Breast epithelium (tissue), 4 donors: Measurements from ENCODE around the gene DOCK3. TPM values are rescaled to one million over a fixed set of nuclear protein-coding genes. Genes with fewer than 3 reads are reported as not detected.

Source experiments
- DNase-seq, 2 donors: peaks; one replicate each; pipeline ENCODE4 v3.0.0-alpha.2; 2019; ENCODE audit warnings: low spot score in 2 of 2
- H3K27ac ChIP-seq, 2 donors: fragments of 200-600 bp; sonication (generic) in 1 of 2; one replicate each; pipeline ENCODE4 v1.5.1; 2016 to 2019; ENCODE audit warnings: mild to moderate bottlenecking in 1 of 2
- H3K27me3 ChIP-seq, 2 donors: fragments of 200-600 bp; sonication (generic) in 1 of 2; one replicate each; pipeline versions ENCODE4 v1.5.1 to v1.6.0; 2017 to 2019; ENCODE audit warnings: control low read depth in 1 of 2, mild to moderate bottlenecking in 1 of 2
- H3K36me3 ChIP-seq: fragments of 200-600 bp; one replicate; pipeline ENCODE4 v1.5.1; 2019
- H3K4me1 ChIP-seq, 2 donors: fragments of 200-600 bp; sonication (generic); one replicate each; pipeline ENCODE4 v1.5.1; 2016 to 2019; ENCODE audit warnings: control low read depth in 1 of 2
- H3K4me3 ChIP-seq, 3 donors: fragments of 200-600 bp; sonication (generic); 1 replicate in 2 of 3; 2 replicates in 1 of 3; pipeline ENCODE4 v1.5.1; 2016 to 2019; ENCODE audit warnings: mild to moderate bottlenecking in 3 of 3, moderate library complexity in 2 of 3
- H3K9me3 ChIP-seq, 2 donors: fragments of 200-600 bp; sonication (generic) in 1 of 2; one replicate each; pipeline ENCODE4 v1.5.1; 2016 to 2019; ENCODE audit warnings: control low read depth in 1 of 2
- POLR2A ChIP-seq: fragments of 450-650 bp; IDR thresholded peaks from one replicate; pipeline ENCODE4 v1.6.1; 2016; ENCODE audit warnings: antibody characterized with exemption, mild to moderate bottlenecking, moderate library complexity
- POLR2AphosphoS5 ChIP-seq, 3 donors: sonication (generic); formaldehyde crosslinking; IDR thresholded peaks; one replicate each; pipeline ENCODE4 v1.6.1; 2017; ENCODE audit warnings: antibody characterized with exemption in 3 of 3
- intact Hi-C: fragments of 100-400 bp; cut with DNase I; formaldehyde crosslinking; loops from one replicate; pipeline ENCODE4 v1.15.1; 2023; ENCODE audit warnings: low total_unique reads
- total RNA-seq, 3 donors: library from RNA; depleted of rRNA; stranded (reverse); fragments of >200 nt; gene quantifications; one replicate each; pipeline ENCODE4 v1.1.0, GENCODE V29; 2016
- TF ChIP-seq, protein P1 (sequence below), 3 donors: fragments of 450-650 bp; IDR thresholded peaks; one replicate each; pipeline ENCODE4 v1.5.1; 2016 to 2017; ENCODE audit warnings: antibody characterized with exemption in 3 of 3, mild to moderate bottlenecking in 3 of 3, moderate library complexity in 3 of 3

The DOCK3 gene
- total RNA-seq, 3 donors from 2014 or later: 0.64 to 0.73 (median 0.66) TPM

GRCh38 chr3:51355891-51356578, 681.3 kb downstream of the DOCK3 start:
- intact Hi-C loops: no loop called here
- Histone ChIP-seq H3K9me3 (no peaks in the 10 kb centered on the region), H3K4me1 (no peaks in the 10 kb centered on the region), H3K27me3 (no peaks in the 10 kb centered on the region), H3K4me3 (no peak overlapping the region), H3K27ac (no peak overlapping the region), H3K36me3 (no peaks in the 10 kb centered on the region)
- TF ChIP-seq POLR2AphosphoS5 (IDR thresholded peaks at IDR 0.05) (no peak), POLR2A (no peak)
- TF ChIP-seq, protein P1, sequence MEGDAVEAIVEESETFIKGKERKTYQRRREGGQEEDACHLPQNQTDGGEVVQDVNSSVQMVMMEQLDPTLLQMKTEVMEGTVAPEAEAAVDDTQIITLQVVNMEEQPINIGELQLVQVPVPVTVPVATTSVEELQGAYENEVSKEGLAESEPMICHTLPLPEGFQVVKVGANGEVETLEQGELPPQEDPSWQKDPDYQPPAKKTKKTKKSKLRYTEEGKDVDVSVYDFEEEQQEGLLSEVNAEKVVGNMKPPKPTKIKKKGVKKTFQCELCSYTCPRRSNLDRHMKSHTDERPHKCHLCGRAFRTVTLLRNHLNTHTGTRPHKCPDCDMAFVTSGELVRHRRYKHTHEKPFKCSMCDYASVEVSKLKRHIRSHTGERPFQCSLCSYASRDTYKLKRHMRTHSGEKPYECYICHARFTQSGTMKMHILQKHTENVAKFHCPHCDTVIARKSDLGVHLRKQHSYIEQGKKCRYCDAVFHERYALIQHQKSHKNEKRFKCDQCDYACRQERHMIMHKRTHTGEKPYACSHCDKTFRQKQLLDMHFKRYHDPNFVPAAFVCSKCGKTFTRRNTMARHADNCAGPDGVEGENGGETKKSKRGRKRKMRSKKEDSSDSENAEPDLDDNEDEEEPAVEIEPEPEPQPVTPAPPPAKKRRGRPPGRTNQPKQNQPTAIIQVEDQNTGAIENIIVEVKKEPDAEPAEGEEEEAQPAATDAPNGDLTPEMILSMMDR (IDR thresholded peaks at IDR 0.05): no peak
- no peak for DNase-seq

GRCh38 chr3:51357856-51358255, 683.1 kb downstream of the DOCK3 start:
- no peaks in the 10 kb centered on the region for H3K9me3 ChIP-seq
- intact Hi-C loops: no loop called here
- no peak for DNase-seq
- H3K27ac ChIP-seq: no peak overlapping the region
- H3K27me3 ChIP-seq: no peaks in the 10 kb centered on the region
- no peaks in the 10 kb centered on the region for H3K4me1 ChIP-seq
- TF ChIP-seq POLR2AphosphoS5 (IDR thresholded peaks at IDR 0.05): no peak
- no peak for TF ChIP-seq POLR2A
- TF ChIP-seq, protein P1 (IDR thresholded peaks at IDR 0.05): no peak
- no peak overlapping the region for H3K4me3 ChIP-seq
- H3K36me3 ChIP-seq: no peaks in the 10 kb centered on the region

DNA sequence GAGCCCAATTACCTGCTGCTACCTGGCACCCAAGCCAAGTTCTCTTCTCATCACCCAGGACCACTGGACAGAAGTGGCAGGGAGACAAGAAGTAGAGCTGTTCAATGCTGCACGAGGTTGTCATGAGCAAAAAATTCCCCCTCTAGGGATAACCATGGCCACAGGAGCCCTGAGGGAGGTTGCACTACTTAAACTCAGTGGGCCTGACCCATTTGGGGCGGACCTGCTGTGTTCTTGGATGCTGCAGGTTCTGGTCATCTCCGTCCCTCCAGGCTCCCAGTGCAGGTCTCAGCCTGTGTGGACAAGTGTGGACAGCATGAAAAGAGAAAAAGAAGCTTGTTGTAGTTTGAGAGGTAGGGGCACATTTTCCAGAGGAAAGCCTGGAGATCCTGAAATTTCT, 684.3 kb downstream of the DOCK3 start:
- no peaks in the 10 kb centered on the region for H3K27me3 ChIP-seq
- H3K9me3 ChIP-seq: no peaks in the 10 kb centered on the region
- no peak for DNase-seq
- H3K27ac ChIP-seq: no peak overlapping the region
- H3K36me3 ChIP-seq: no peaks in the 10 kb centered on the region
- H3K4me3 ChIP-seq: no peak overlapping the region
- intact Hi-C loops: no loop called here
- no peaks in the 10 kb centered on the region for H3K4me1 ChIP-seq
- TF ChIP-seq, protein P1 (IDR thresholded peaks at IDR 0.05): no peak
- TF ChIP-seq POLR2A (no peak), POLR2AphosphoS5 (IDR thresholded peaks at IDR 0.05) (no peak)

GRCh38 chr3:51360806-51361205, 686.1 kb downstream of the DOCK3 start:
- no peak overlapping the region for H3K27ac ChIP-seq
- no peaks in the 10 kb centered on the region for H3K9me3 ChIP-seq
- no peak for DNase-seq
- no peaks in the 10 kb centered on the region for H3K4me1 ChIP-seq
- TF ChIP-seq POLR2AphosphoS5 (IDR thresholded peaks at IDR 0.05) (no peak), POLR2A (no peak)
- TF ChIP-seq, protein P1 (IDR thresholded peaks at IDR 0.05): no peak
- H3K27me3 ChIP-seq: no peaks in the 10 kb centered on the region
- no peaks in the 10 kb centered on the region for H3K36me3 ChIP-seq
- intact Hi-C loops: no loop called here
- H3K4me3 ChIP-seq: no peak overlapping the region

DNA sequence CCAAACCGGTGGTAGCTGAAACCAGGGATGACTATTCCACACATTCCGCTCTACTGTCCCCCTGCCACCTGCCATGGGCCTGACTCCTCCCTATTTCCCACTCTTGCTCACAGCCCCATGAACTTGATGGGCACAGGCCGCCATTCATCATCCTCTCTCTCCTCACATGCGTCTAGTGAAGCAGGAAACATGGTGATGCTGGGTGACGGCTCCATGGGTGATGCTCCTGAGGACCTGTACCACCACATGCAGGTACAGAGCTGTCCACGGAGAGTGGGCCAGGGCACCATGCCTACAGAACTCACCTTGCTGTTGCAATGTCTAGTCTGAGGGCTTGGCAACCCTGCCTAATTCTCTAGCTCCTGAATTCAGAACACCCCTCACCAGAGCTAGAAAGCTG, 687.0 kb downstream of the DOCK3 start:
- no peaks in the 10 kb centered on the region for H3K27me3 ChIP-seq
- no peak overlapping the region for H3K4me3 ChIP-seq

More for the DNA sequence above, 687.0 kb downstream of the DOCK3 start:
- TF ChIP-seq, protein P1 (IDR thresholded peaks at IDR 0.05): no peak
- TF ChIP-seq POLR2A (no peak), POLR2AphosphoS5 (IDR thresholded peaks at IDR 0.05) (no peak)
- no peak for DNase-seq
- H3K9me3 ChIP-seq: no peaks in the 10 kb centered on the region
- no peaks in the 10 kb centered on the region for H3K36me3 ChIP-seq
- intact Hi-C loops: no loop called here
- H3K4me1 ChIP-seq: no peaks in the 10 kb centered on the region
- H3K27ac ChIP-seq: no peak overlapping the region
